Neural cell (in vitro differentiated cells): ENCODE data around the gene UCN2. TPM values are rescaled to one million over a fixed set of nuclear protein-coding genes. Genes with fewer than 3 reads are reported as not detected.

Experiments
- H2AFZ ChIP-seq: fragments of 200-600, 300-800 bp; sonication (generic), shearing (Covaris generic); 2 replicates; pipeline ENCODE4 v1.6.0; 2014; ENCODE audit warnings: low read depth, mild to moderate bottlenecking, antibody characterized with exemption, low read length, moderate library complexity
- H3F3A ChIP-seq: fragments of 200-600 bp; shearing (Covaris generic); 2 replicates; pipeline ENCODE4 v1.6.1; 2016; ENCODE audit warnings: mild to moderate bottlenecking, moderate library complexity, mixed read lengths, antibody characterized with exemption, low read length; ENCODE audit not compliant: insufficient read depth, poor library complexity, severe bottlenecking
- H3K27ac ChIP-seq: fragments of 200-600, 300-800 bp; sonication (generic), shearing (Covaris generic); 2 replicates; pipeline ENCODE4 v1.5.1; 2014; ENCODE audit warnings: mild to moderate bottlenecking, low read length, moderate library complexity
- H3K27me3 ChIP-seq: fragments of 300-800, 200-600 bp; sonication (generic), shearing (Covaris generic); 2 replicates; pipeline ENCODE4 v1.6.0; 2014; ENCODE audit warnings: mild to moderate bottlenecking, low read depth, low read length, moderate library complexity; ENCODE audit not compliant: insufficient read depth
- H3K36me3 ChIP-seq: fragments of 300-800, 200-600 bp; sonication (generic), shearing (Covaris generic); 2 replicates; pipeline ENCODE4 v1.5.1; 2014; ENCODE audit warnings: mild to moderate bottlenecking, antibody characterized with exemption, low read length, moderate library complexity; ENCODE audit not compliant: insufficient read depth
- H3K4me2 ChIP-seq: fragments of 300-800, 200-600 bp; sonication (generic), shearing (Covaris generic); 2 replicates; pipeline ENCODE4 v1.6.0; 2014; ENCODE audit warnings: mild to moderate bottlenecking, low read length
- H3K4me3 ChIP-seq: fragments of 300-800, 200-600 bp; sonication (generic), shearing (Covaris generic); 2 replicates; pipeline ENCODE4 v1.5.1; 2014; ENCODE audit warnings: mild to moderate bottlenecking, low read length, moderate library complexity
- H3K79me2 ChIP-seq: fragments of 200-600 bp; shearing (Covaris generic); replicated peaks from 2 replicates; pipeline ENCODE4 v1.6.0; 2014; ENCODE audit warnings: mild to moderate bottlenecking, low read length, moderate library complexity; ENCODE audit not compliant: insufficient read depth
- H3K9ac ChIP-seq: fragments of 300-800, 200-600 bp; sonication (generic), shearing (Covaris generic); 2 replicates; pipeline ENCODE4 v1.6.1; 2016; ENCODE audit warnings: mild to moderate bottlenecking, low read length, mixed read lengths
- H3K9me2 ChIP-seq: fragments of 200-600 bp; shearing (Covaris generic); 2 replicates; pipeline ENCODE4 v1.6.1; 2016; ENCODE audit warnings: mild to moderate bottlenecking, low read length, mixed read lengths; ENCODE audit not compliant: insufficient read depth
- H3K9me3 ChIP-seq: fragments of 200-600, 300-800 bp; sonication (generic), shearing (Covaris generic); 2 replicates; pipeline ENCODE4 v1.6.1; 2016; ENCODE audit warnings: mild to moderate bottlenecking, mixed run types, low read length, moderate library complexity, mixed read lengths
- H4K20me1 ChIP-seq: fragments of 200-600 bp; shearing (Covaris generic); 2 replicates; pipeline ENCODE4 v1.6.1; 2016; ENCODE audit warnings: mild to moderate bottlenecking, mixed run types; ENCODE audit not compliant: insufficient read depth
- EP300 ChIP-seq: fragments of 450-650 bp; conservative IDR thresholded peaks from 2 replicates; pipeline ENCODE4 v1.6.1; 2014; ENCODE audit warnings: antibody characterized with exemption, mild to moderate bottlenecking, moderate library complexity; ENCODE audit not compliant: poor library complexity, severe bottlenecking
- EZH2 ChIP-seq: fragments of 200-600, 300-800 bp; shearing (Covaris generic), sonication (generic); IDR thresholded peaks from 2 replicates; pipeline ENCODE4 v1.6.1; 2014; ENCODE audit warnings: antibody characterized with exemption, low read length, borderline replicate concordance, mild to moderate bottlenecking; ENCODE audit not compliant: insufficient read depth, poor library complexity, severe bottlenecking
- MXI1 ChIP-seq: fragments of 450-650 bp; conservative IDR thresholded peaks from 2 replicates; pipeline ENCODE4 v1.6.1; 2014; ENCODE audit warnings: antibody characterized with exemption, mild to moderate bottlenecking; ENCODE audit not compliant: poor library complexity, severe bottlenecking
- POLR2AphosphoS5 ChIP-seq: IDR thresholded peaks from 2 replicates; pipeline ENCODE4 v1.6.1; 2012
- RAD21 ChIP-seq: fragments of 450-650 bp; conservative IDR thresholded peaks from 2 replicates; pipeline ENCODE4 v1.6.1; 2014; ENCODE audit warnings: antibody characterized with exemption, mild to moderate bottlenecking, moderate library complexity
- REST ChIP-seq: IDR thresholded peaks from 2 replicates; pipeline ENCODE4 v1.6.1; 2012; ENCODE audit warnings: borderline replicate concordance
- SMC3 ChIP-seq: fragments of 450-650 bp; conservative IDR thresholded peaks from 2 replicates; pipeline ENCODE4 v1.6.1; 2014; ENCODE audit warnings: antibody characterized with exemption, mild to moderate bottlenecking, moderate library complexity; ENCODE audit not compliant: poor library complexity
- TAF1 ChIP-seq: IDR thresholded peaks from 2 replicates; pipeline ENCODE4 v1.6.1; 2012; ENCODE audit warnings: low read depth
- polyA plus RNA-seq: library from polyadenylated mRNA; depleted of rRNA; stranded (reverse); fragments of >200 nt; gene quantifications from 2 replicates; pipeline ENCODE4 v1.2.3, GENCODE V29; 2014
- TF ChIP-seq, protein P1 (sequence below): fragments of 450-650 bp; IDR thresholded peaks from 2 replicates; pipeline ENCODE4 v1.5.1; 2014; ENCODE audit warnings: antibody characterized with exemption, mild to moderate bottlenecking, moderate library complexity; ENCODE audit not compliant: poor library complexity, severe bottlenecking

The UCN2 gene
- polyA plus RNA-seq, 1 donor from 2014 or later = 0.68 TPM

DNA sequence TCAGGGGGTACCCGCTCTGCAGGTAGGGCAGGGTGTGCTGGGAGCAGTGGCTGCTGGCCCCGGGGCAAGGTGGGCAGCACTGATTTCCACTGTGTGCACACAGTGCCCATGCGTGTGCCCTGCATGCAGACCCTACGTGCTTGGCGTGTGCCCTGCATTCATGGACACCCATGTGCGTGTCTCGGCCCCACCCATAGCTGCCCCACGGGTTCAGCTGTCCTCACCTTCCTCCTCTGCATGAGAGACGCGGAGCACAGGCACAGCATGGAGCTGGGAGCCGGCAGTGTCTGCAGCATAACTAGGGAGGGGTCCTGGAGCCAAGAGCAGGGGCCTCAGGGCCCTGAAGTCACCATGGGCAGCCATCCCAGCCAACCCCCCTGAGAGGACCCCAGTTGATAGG, 1.6 kb upstream of the UCN2 start:
- no peak overlapping the region for H3K27ac ChIP-seq

GRCh38 chr3:48564667-48565066, 1.1 kb upstream of the UCN2 start:
- Histone ChIP-seq H3K36me3 (no peaks in the 10 kb centered on the region), H2AFZ (no peak overlapping the region), H3K4me2 (no peak overlapping the region), H3K79me2 (no peaks in the 10 kb centered on the region), H3K9ac (no peak overlapping the region), H3K27me3 (no peaks in the 10 kb centered on the region), H3F3A (no peaks in the 10 kb centered on the region), H3K9me2 (no peaks in the 10 kb centered on the region), H4K20me1 (no peaks in the 10 kb centered on the region), H3K4me3 (no peak overlapping the region), H3K27ac (no peak overlapping the region), H3K9me3 (no peaks in the 10 kb centered on the region)
- no peak for TF ChIP-seq EZH2
- TF ChIP-seq TAF1 = no peak

More for the DNA sequence above, 1.6 kb upstream of the UCN2 start:
- Histone ChIP-seq H3K4me3 (no peak overlapping the region), H3F3A (no peaks in the 10 kb centered on the region), H3K27me3 (no peaks in the 10 kb centered on the region), H3K9me3 (no peaks in the 10 kb centered on the region), H3K4me2 (no peak overlapping the region), H3K79me2 (no peaks in the 10 kb centered on the region), H2AFZ (no peak overlapping the region), H3K9me2 (no peaks in the 10 kb centered on the region), H3K9ac (no peak overlapping the region), H3K36me3 (no peaks in the 10 kb centered on the region), H4K20me1 (no peaks in the 10 kb centered on the region)
- no peak for TF ChIP-seq TAF1
- TF ChIP-seq POLR2AphosphoS5 = no peak
- no peak for TF ChIP-seq EZH2
- no peak for TF ChIP-seq MXI1
- TF ChIP-seq RAD21 = no peak
- TF ChIP-seq, protein P1, sequence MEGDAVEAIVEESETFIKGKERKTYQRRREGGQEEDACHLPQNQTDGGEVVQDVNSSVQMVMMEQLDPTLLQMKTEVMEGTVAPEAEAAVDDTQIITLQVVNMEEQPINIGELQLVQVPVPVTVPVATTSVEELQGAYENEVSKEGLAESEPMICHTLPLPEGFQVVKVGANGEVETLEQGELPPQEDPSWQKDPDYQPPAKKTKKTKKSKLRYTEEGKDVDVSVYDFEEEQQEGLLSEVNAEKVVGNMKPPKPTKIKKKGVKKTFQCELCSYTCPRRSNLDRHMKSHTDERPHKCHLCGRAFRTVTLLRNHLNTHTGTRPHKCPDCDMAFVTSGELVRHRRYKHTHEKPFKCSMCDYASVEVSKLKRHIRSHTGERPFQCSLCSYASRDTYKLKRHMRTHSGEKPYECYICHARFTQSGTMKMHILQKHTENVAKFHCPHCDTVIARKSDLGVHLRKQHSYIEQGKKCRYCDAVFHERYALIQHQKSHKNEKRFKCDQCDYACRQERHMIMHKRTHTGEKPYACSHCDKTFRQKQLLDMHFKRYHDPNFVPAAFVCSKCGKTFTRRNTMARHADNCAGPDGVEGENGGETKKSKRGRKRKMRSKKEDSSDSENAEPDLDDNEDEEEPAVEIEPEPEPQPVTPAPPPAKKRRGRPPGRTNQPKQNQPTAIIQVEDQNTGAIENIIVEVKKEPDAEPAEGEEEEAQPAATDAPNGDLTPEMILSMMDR = no peak
- TF ChIP-seq REST = no peak
- TF ChIP-seq SMC3 = no peak
- TF ChIP-seq EP300 = no peak

DNA sequence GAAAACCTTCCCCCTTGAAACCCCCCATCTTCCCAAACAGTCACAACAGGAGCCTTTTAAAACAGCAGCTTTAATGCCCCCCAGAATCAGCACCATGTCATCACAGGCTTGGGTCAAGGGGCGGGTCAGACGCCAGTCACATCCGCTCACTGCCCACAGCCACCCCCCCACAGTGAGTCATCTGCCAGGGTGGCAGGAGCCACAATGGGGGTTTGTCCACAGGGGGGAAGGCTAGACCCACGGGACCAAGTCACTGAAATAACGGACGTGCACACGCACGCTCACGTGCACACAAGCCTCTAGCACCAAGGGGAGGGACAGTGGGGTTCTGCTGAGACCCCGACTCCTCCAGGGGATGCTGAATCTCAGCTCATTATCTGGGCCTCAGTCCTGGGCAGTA, 441 bp upstream of the UCN2 start:
- Histone ChIP-seq H2AFZ (no peak overlapping the region), H3K9me3 (no peaks in the 10 kb centered on the region), H3K9me2 (no peaks in the 10 kb centered on the region), H3K9ac (no peak overlapping the region), H3K4me3 (no peak overlapping the region), H3K27ac (no peak overlapping the region), H3K36me3 (no peaks in the 10 kb centered on the region), H3K27me3 (no peaks in the 10 kb centered on the region), H3K79me2 (no peaks in the 10 kb centered on the region), H3F3A (no peaks in the 10 kb centered on the region), H3K4me2 (no peak overlapping the region), H4K20me1 (no peaks in the 10 kb centered on the region)
- no peak for TF ChIP-seq RAD21
- no peak for TF ChIP-seq REST
- TF ChIP-seq SMC3 = no peak
- TF ChIP-seq EP300 = no peak
- TF ChIP-seq, protein P1 = no peak
- TF ChIP-seq EZH2 = no peak
- no peak for TF ChIP-seq TAF1
- no peak for TF ChIP-seq MXI1
- no peak for TF ChIP-seq POLR2AphosphoS5
